H1 (cell line): ENCODE measurements around the gene ADARB2.

Experiments
- CTCF ChIP-seq, 3 experiments: IDR thresholded peaks; 1 replicate in 2 of 3; 2 replicates in 1 of 3; pipeline versions ENCODE4 v1.5.1 to v1.6.1; 2011; ENCODE audit warnings: low read length in 3 of 3, mild to moderate bottlenecking in 3 of 3, inconsistent platforms in 2 of 3, low read depth in 1 of 3, moderate library complexity in 1 of 3; ENCODE audit not compliant: insufficient read depth in 1 of 3; ENCODE audit errors: control extremely low read depth in 1 of 3
- EP300 ChIP-seq, 2 experiments: IDR thresholded peaks; 1 replicate in 1 of 2; 2 replicates in 1 of 2; pipeline ENCODE4 v1.6.1; 2011 to 2012; ENCODE audit warnings: low read depth in 2 of 2, low read length in 2 of 2, mild to moderate bottlenecking in 2 of 2, borderline replicate concordance in 1 of 2, inconsistent platforms in 1 of 2, moderate library complexity in 1 of 2
- HDAC2 ChIP-seq, 2 experiments: fragments of 300-600 bp in 1 of 2; sonication (generic) in 1 of 2; IDR thresholded peaks; 2 replicates each; pipeline ENCODE4 v1.6.1; 2011 to 2012; ENCODE audit warnings: low read depth in 2 of 2, low read length in 2 of 2, mild to moderate bottlenecking in 2 of 2, moderate library complexity in 2 of 2, borderline replicate concordance in 1 of 2, inconsistent platforms in 1 of 2
- POLR2AphosphoS5 ChIP-seq: IDR thresholded peaks from 2 replicates; pipeline ENCODE4 v1.6.1; 2011; ENCODE audit warnings: low read depth, low read length
- SIN3A ChIP-seq, 2 experiments: IDR thresholded peaks in 1 of 2; conservative IDR thresholded peaks in 1 of 2; 2 replicates each; pipeline ENCODE4 v1.6.1; 2011 to 2012; ENCODE audit warnings: low read length in 2 of 2, improper control_type of control experiment in 1 of 2, low read depth in 1 of 2, mild to moderate bottlenecking in 1 of 2
- SRF ChIP-seq: IDR thresholded peaks from 2 replicates; pipeline ENCODE4 v1.6.1; 2011; ENCODE audit warnings: mild to moderate bottlenecking, low read depth, low read length, moderate library complexity

GRCh38 chr10:1645896-1646295, 91.4 kb downstream of the ADARB2 start:
- no peak for TF ChIP-seq CTCF (IDR thresholded peaks at IDR 0.05; ENCODE audit: control extremely low read depth in 1 of 3, insufficient read depth in 1 of 3, low read depth in 1 of 3, low read length in 3 of 3)
- TF ChIP-seq SRF: no peak
- no peak for TF ChIP-seq HDAC2 (IDR thresholded peaks at IDR 0.05; ENCODE audit: borderline replicate concordance in 1 of 2, low read depth in 2 of 2, low read length in 2 of 2)
- no peak for TF ChIP-seq POLR2AphosphoS5
- TF ChIP-seq SIN3A (conservative IDR thresholded peaks at IDR 0.05 in 1 of 2, IDR thresholded peaks at IDR 0.05 in 1 of 2; ENCODE audit: low read depth in 1 of 2, low read length in 2 of 2): no peak
- TF ChIP-seq EP300 (IDR thresholded peaks at IDR 0.05; ENCODE audit: borderline replicate concordance in 1 of 2, low read depth in 2 of 2, low read length in 2 of 2): no peak
